A673 (cell line): Measurements from ENCODE around the gene ABTB1.

Experiments used
- CTCF ChIP-seq: fragments of 300-800, 200-600 bp; sonication (generic); conservative IDR thresholded peaks from 2 replicates; pipeline ENCODE4 v1.5.1; 2017; ENCODE audit warnings: low read depth, mild to moderate bottlenecking, antibody characterized with exemption, low read length, moderate library complexity, mixed read lengths
- EZH2 ChIP-seq: fragments of 200-600 bp; sonication (generic); IDR thresholded peaks from 2 replicates; pipeline ENCODE4 v1.6.1; 2017; ENCODE audit warnings: borderline replicate concordance, low read depth, mild to moderate bottlenecking, mixed read lengths, antibody characterized with exemption, low read length; ENCODE audit not compliant: poor library complexity, severe bottlenecking

- TF ChIP-seq CTCF, result no peak
- no peak for TF ChIP-seq EZH2
These were observed 28.6 kb downstream of the ABTB1 start for GRCh38 chr3:127701280-127701911.
